ENCODE results near the gene ZBTB22.
"Not testable (repeated sequence)": the region's sequence is repeated elsewhere in the genome, so short reads cannot be mapped to it uniquely, and the experiment has no call there.

The ZBTB22 gene

DNA sequence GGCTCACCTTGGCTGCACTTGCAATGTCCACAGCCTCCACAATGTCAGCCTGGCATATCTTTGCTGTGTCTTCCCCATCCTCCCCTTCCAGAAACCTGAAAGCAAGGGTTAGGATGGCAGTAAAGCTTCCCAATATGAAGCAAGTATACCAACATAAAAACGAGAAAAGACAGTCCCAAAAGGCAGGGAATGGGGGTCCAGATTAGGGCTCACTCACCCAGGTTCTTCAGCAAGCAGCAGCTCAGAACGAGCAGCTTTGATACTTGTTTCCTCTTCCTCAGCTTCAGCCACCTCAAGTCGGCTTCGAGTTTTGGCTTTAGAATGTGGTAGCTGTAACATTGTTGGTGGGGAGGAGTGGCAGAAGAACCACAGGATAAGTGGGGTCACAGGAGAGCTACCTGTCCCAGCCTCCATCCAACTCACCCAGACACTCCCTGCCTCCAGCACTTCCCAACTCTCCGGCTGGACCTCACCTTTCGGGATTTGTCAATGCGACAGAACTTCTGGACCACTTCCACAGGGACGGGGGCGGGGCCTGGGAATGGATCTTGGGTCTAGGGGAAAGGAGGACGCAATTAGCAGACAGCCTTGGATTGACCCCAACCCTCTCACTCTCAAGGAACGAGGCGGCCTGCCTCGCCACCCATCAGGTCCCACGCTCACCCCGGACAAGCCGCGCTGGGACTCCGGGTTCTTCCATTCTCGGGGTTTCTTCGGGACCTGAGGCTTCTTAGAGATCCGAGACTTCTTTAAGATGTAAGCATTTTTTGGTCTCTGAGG, 29.2 kb downstream of the ZBTB22 start:
- no peak for DNase-seq (ENCODE audit: low spot score)
- TF ChIP-seq, protein P1, sequence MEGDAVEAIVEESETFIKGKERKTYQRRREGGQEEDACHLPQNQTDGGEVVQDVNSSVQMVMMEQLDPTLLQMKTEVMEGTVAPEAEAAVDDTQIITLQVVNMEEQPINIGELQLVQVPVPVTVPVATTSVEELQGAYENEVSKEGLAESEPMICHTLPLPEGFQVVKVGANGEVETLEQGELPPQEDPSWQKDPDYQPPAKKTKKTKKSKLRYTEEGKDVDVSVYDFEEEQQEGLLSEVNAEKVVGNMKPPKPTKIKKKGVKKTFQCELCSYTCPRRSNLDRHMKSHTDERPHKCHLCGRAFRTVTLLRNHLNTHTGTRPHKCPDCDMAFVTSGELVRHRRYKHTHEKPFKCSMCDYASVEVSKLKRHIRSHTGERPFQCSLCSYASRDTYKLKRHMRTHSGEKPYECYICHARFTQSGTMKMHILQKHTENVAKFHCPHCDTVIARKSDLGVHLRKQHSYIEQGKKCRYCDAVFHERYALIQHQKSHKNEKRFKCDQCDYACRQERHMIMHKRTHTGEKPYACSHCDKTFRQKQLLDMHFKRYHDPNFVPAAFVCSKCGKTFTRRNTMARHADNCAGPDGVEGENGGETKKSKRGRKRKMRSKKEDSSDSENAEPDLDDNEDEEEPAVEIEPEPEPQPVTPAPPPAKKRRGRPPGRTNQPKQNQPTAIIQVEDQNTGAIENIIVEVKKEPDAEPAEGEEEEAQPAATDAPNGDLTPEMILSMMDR (IDR thresholded peaks at IDR 0.05; ENCODE audit: extremely low read depth, missing control alignments), result no peak

DNA sequence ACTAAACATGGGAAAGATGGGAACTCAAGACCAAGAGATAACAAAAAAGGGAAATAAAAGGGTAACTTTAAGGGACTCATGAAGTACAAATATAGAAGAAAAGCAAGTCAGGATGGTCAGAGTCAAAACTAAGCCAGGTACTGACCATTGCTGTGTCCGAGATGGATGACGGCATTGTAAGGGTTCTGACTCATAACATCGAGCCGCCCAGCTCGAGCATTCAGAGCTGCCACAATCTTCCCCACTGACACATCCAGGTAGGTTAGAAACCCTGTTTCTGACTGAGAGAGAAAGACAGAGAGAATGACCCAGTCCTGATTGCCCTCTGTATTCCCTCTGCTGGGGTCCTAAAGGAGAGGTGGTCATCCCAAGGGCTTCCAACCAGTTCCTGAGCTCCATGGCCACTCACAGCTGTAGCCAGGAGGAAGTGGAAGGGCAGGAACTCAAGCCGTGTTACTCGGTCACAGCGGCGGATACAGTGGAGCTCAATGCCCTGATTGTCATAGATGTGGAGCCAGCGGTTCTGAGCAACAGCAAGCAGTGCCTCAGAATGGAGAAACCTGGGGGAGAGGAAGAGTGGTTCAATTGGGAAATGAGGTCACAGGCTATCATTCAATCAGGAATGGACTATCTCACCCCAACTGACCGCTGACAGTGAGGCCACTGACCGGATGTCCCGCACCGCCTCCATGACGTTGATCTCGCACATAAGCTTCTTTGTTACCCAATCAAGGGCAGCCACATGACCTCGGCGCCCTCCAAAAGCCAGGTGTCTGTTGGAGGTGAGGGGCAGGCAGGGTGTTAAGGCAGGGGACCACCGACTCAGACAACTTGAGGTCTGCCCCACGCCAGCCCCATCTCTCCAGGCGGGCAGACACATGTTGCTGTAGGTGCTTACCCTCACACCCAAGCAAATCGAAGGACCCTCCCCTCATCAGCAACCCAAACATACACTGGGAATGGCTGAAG, 30.3 kb downstream of the ZBTB22 start:
- TF ChIP-seq, protein P1 (IDR thresholded peaks at IDR 0.05; ENCODE audit: extremely low read depth, missing control alignments), result no peak
- DNase-seq (ENCODE audit: low spot score), result no peak

DNA sequence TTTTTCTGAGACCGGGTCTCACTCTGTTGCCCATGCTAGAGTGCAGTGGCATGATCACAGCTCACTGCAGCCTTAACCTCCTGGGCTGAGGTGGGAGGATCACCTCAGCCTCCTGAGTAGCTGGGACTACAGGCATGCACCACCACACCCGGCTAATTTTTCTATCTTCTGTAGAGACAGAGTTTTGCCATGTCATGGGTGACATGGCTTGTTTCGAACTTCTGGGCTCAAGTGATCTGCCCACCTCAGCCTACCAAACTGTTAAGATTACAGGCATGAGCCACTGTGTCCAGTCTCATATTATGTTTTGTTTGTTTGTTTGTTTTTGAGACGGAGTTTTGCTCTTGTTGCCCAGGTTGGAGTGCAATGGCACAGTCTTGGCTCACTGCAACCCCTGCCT, 32.3 kb downstream of the ZBTB22 start:
- not testable (repeated sequence) for DNase-seq (ENCODE audit: low spot score)

DNA sequence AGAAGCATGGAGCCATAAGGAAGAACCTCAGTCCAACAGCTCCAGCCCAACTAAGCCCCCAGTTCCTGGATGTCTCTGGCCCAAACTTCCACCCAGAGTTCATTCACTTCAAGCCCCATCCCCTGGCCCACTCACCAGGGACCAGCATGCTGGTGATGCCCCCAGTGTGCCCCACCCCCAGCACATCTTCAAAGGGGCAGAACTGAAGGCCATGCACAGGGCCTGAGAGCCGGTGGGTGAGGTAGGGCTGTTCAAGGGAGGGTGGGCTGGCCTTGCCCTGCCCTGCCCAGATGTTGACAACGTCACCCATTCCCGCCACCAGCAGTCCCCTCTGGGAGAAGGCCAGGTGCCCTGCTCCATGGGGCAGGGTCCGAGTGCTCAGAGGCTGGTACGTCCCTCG, 37.0 kb downstream of the ZBTB22 start:
- TF ChIP-seq, protein P1 (IDR thresholded peaks at IDR 0.05; ENCODE audit: extremely low read depth, missing control alignments), result no peak
- no peak for DNase-seq (ENCODE audit: low spot score)

DNA sequence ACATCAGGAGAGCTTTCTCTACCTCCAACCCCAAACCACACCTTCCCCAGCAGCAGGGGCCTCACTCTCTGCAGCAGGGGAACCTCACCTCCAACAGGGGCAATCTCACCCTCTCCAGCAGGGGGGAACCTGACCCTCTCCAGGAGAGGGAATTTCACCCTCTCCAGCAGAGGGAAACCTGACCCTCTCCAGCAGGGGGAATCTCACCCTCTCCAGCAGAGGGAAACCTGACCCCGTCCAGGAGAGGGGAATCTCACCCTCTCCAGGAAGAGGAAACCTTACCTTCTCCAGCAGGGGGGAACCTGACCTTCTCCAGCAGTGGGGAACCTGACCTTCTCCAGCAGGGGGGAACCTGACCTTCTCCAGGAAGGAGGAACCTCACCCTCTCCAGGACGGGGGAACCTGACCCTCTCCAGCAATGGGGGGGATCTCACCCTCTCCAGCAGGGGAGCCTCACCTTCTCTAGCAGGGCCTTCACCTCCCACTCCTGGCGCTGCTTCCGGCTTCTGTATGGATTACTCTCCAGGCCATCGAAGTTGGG, 37.5 kb downstream of the ZBTB22 start:
- no peak for DNase-seq (ENCODE audit: low spot score)
- TF ChIP-seq, protein P1 (IDR thresholded peaks at IDR 0.05; ENCODE audit: extremely low read depth, missing control alignments), result no peak

DNA sequence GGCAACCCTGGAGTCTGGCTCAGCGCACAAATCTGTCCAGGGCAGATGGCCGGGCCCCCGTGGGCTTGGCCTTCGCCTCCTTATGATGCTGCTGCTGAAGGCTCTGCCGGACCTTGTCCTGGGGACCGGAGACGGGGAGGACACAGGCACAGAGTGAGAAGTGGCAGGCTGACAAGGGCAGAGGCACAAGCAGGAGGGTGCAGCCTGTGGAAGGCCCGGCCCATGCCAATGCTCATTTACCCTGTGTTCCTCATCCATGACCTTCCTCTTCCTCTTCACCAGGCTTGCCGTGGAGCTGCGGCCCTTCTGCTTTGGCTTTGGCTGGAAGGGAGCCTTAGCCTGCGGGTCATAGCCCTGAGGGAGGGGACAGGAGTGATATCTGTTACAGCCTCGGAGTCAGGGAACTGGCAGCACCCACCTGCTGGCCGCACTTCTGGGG, 38.3 kb downstream of the ZBTB22 start:
- TF ChIP-seq, protein P1 (IDR thresholded peaks at IDR 0.05; ENCODE audit: extremely low read depth, missing control alignments), result no peak
- no peak for DNase-seq (ENCODE audit: low spot score)

DNA sequence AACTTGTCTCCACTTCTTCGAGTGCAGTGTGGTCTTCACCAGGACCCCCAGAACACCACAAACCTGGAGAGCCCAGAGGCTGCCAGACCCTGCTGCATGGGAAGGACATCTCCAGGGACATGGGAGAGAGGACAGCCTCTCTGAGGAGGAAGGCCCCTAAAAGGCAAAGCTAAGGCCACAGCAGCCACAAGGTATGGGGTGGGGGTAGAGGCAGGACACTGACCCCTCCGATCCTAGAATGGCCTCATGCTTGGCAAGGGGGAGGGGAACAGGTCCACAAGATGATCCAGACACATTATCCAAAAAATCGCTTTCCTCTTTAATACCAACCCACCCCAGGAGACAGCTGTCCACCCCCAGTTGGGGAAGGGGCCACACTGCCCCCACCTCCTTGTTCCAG, 38.7 kb downstream of the ZBTB22 start:
- TF ChIP-seq, protein P1 (IDR thresholded peaks at IDR 0.05; ENCODE audit: extremely low read depth, missing control alignments), result no peak
- no peak for DNase-seq (ENCODE audit: low spot score)

Data from GM20000 (cell line).